Parathyroid adenoma (tissue), 2 donors: ENCODE data around the gene SAT2.

Experiments used
- H2AFZ ChIP-seq: fragments of 300-600 bp; sonication (generic); one replicate; pipeline ENCODE4 v1.7.0; 2017; ENCODE audit warnings: antibody characterized with exemption, mild to moderate bottlenecking
- H3K27ac ChIP-seq: fragments of 300-600 bp; sonication (generic); one replicate; pipeline ENCODE4 v1.7.0; 2017
- H3K27me3 ChIP-seq: fragments of 300-600 bp; sonication (generic); one replicate; pipeline ENCODE4 v1.7.0; 2017; ENCODE audit warnings: low read length; ENCODE audit not compliant: control insufficient read depth, insufficient read depth
- H3K36me3 ChIP-seq: fragments of 300-600 bp; sonication (generic); one replicate; pipeline ENCODE4 v1.7.0; 2017; ENCODE audit warnings: low read length; ENCODE audit not compliant: control insufficient read depth, insufficient read depth
- H3K4me1 ChIP-seq: fragments of 300-600 bp; sonication (generic); one replicate; pipeline ENCODE4 v1.7.0; 2017; ENCODE audit warnings: control low read depth
- H3K4me2 ChIP-seq: fragments of 300-600 bp; sonication (generic); one replicate; pipeline ENCODE4 v1.7.0; 2017; ENCODE audit warnings: low read length
- H3K4me3 ChIP-seq: fragments of 300-600 bp; sonication (generic); one replicate; pipeline ENCODE4 v1.7.0; 2017; ENCODE audit warnings: low read depth, low read length
- H3K79me2 ChIP-seq: fragments of 300-600 bp; sonication (generic); one replicate; pipeline ENCODE4 v1.7.0; 2017; ENCODE audit warnings: control low read depth
- H3K9ac ChIP-seq: fragments of 300-600 bp; sonication (generic); one replicate; pipeline ENCODE4 v1.7.0; 2017; ENCODE audit warnings: mild to moderate bottlenecking
- H3K9me3 ChIP-seq: fragments of 300-600 bp; sonication (generic); one replicate; pipeline ENCODE4 v1.7.0; 2017; ENCODE audit warnings: low read length; ENCODE audit not compliant: control insufficient read depth
- CTCF ChIP-seq: fragments of 300-600 bp; sonication (generic); IDR thresholded peaks from one replicate; pipeline ENCODE4 v1.7.0; 2017; ENCODE audit warnings: antibody characterized with exemption, mild to moderate bottlenecking
- donor health status: primary hyperparathyroidism.

SAT2 gene

GRCh38 chr17:7589891-7590691 is 37.5 kb downstream of the SAT2 start, which contains the start of gene SOX15:
Gene SOX15 (minus strand): TSS chr17:7590094. CDS start chr17:7589676, 418 bp downstream.
- Histone ChIP-seq H3K9me3 (no peaks in the 10 kb centered on the region), H3K9ac (no peak within 1 kb of the TSS), H3K4me1 (peaks cover 4% of the 10 kb centered on the region), H3K4me3 (no peak within 1 kb of the TSS), H3K79me2 (no peaks in the 10 kb centered on the region), H3K36me3 (no peaks in the 10 kb centered on the region), H3K27ac (peak within 1 kb of the TSS; percentile 0), H2AFZ (peak within 1 kb of the TSS; percentile 81), H3K4me2 (no peak within 1 kb of the TSS), H3K27me3 (no peaks in the 10 kb centered on the region)
- TF ChIP-seq CTCF = no peak

DNA sequence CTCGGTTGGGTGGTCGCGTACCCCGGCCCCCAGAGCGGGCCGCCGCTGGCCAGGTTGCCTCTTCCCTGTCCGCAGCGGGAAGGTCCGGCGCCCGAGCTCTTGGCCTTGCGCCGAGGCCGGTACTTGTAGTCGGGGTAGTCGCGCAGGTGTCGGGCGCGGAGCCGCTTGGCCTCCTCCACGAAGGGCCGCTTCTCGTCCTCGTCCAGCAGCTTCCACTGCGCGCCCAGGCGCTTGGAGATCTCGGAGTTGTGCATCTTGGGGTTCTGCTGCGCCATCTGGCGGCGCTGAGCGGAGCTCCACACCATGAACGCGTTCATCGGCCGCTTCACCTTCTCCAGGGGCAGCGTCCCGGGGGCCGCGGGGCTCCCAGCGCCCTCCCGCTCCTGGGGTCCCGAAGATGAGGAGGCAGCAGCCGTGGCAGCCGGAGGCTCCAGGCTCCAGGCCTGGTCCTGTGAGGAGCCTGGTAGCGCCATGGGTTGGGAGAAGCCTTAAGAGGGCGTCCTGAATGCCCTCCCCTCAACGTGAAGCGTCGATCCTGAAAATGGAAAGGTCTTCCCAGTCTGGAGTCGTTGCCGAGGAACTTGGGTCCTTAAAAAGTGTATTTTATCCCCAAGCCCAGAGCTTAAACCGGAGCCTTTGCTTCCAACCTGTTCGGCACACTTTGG is 38.3 kb downstream of the SAT2 start:
- H3K36me3 ChIP-seq = no peaks in the 10 kb centered on the region
- H2AFZ ChIP-seq = peak overlapping the region; percentile 81
- H3K9me3 ChIP-seq = no peaks in the 10 kb centered on the region
- H3K79me2 ChIP-seq = peaks cover 5% of the 10 kb centered on the region
- peaks cover 9% of the 10 kb centered on the region for H3K4me1 ChIP-seq
- TF ChIP-seq CTCF = peak; percentile 92
- no peak overlapping the region for H3K4me2 ChIP-seq
- no peak overlapping the region for H3K9ac ChIP-seq
- H3K27ac ChIP-seq = peak overlapping the region; percentile 0
- no peaks in the 10 kb centered on the region for H3K27me3 ChIP-seq
- no peak overlapping the region for H3K4me3 ChIP-seq

DNA sequence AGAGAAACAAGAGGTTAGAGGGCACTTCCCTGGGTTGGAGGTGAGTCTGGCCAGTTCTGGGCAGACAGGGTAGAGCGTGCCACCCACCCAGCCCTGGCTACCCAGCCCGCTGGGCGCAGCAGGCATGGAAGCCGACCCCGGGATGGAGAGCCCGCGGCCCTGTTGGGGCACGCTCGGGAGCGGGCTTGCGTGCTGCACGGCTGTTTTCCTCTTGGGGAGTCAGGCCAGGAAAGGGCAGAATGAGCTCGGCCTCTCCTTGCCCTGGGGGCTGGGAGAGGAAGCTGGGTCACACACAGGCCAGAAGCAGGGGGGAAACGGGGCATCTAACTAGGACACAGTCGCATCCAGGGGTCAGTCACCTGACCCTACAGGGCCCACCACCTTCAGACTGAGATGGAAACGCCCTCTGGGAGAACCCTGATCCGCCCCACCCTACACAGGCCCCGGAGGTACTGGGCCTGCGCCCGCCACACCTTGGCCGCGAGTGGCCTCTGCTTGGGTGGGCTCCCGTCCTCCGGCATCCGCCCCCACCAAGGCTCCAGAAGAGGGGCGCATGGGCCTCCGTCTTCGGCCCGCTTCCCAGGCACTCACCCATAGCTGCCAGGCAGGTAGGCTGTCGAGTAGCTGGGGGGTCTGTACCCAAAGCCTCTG is 38.9 kb downstream of the SAT2 start:
- no peaks in the 10 kb centered on the region for H3K9me3 ChIP-seq
- H3K36me3 ChIP-seq = no peaks in the 10 kb centered on the region
- H3K27me3 ChIP-seq = no peaks in the 10 kb centered on the region
- no peak for TF ChIP-seq CTCF
- H3K9ac ChIP-seq = no peak overlapping the region
- H2AFZ ChIP-seq = peak overlapping the region; percentile 81
- H3K4me3 ChIP-seq = no peak overlapping the region
- H3K27ac ChIP-seq = no peak overlapping the region
- H3K4me1 ChIP-seq = peaks cover 9% of the 10 kb centered on the region
- H3K4me2 ChIP-seq = no peak overlapping the region
- peaks cover 7% of the 10 kb centered on the region for H3K79me2 ChIP-seq

- no peak for TF ChIP-seq CTCF
- Histone ChIP-seq H3K27ac (peak overlapping the region; percentile 49), H3K4me3 (no peak overlapping the region)
These were observed 40.0 kb downstream of the SAT2 start for GRCh38 chr17:7587420-7588151.

More at GRCh38 chr17:7587420-7588151, 40.0 kb downstream of the SAT2 start:
- Histone ChIP-seq H3K9ac (no peak overlapping the region), H3K4me1 (peaks cover 17% of the 10 kb centered on the region), H2AFZ (no peak overlapping the region), H3K36me3 (no peaks in the 10 kb centered on the region), H3K27me3 (no peaks in the 10 kb centered on the region), H3K4me2 (no peak overlapping the region), H3K79me2 (peaks cover 15% of the 10 kb centered on the region), H3K9me3 (no peaks in the 10 kb centered on the region)
